Stimulated activated naive CD4-positive, alpha-beta T cell (primary cell): ENCODE data around the gene SORCS2.

Experiments used
- DNase-seq, 6 experiments: peaks; one replicate each; lab custom pipeline; 2025; lab: John Stamatoyannopoulos, UW

SORCS2 gene

GRCh38 chr4:7734651-7735260, 542.4 kb downstream of the SORCS2 start:
- no peak for DNase-seq

GRCh38 chr4:7735395-7735794, 543.1 kb downstream of the SORCS2 start:
- no peak for DNase-seq

- no peak for DNase-seq
Measured at GRCh38 chr4:7735961-7736360, 543.6 kb downstream of the SORCS2 start.

GRCh38 chr4:7736436-7737267, 544.3 kb downstream of the SORCS2 start:
- DNase-seq = no peak

GRCh38 chr4:7737268-7737645, 544.9 kb downstream of the SORCS2 start:
- no peak for DNase-seq

- DNase-seq = no peak
Measured at GRCh38 chr4:7737752-7738457, 545.6 kb downstream of the SORCS2 start.

GRCh38 chr4:7738458-7739076, 546.2 kb downstream of the SORCS2 start:
- peak in 1 of 6 experiments; percentile 6 for DNase-seq

- no peak for DNase-seq
Measured at GRCh38 chr4:7739077-7739917, 547.0 kb downstream of the SORCS2 start.

GRCh38 chr4:7739918-7740865, 547.9 kb downstream of the SORCS2 start:
- DNase-seq = no peak

- no peak for DNase-seq
Measured at GRCh38 chr4:7740866-7741525, 548.7 kb downstream of the SORCS2 start.

GRCh38 chr4:7741946-7742806, 549.8 kb downstream of the SORCS2 start:
- DNase-seq = no peak

GRCh38 chr4:7742807-7743280, 550.5 kb downstream of the SORCS2 start:
- DNase-seq = no peak

GRCh38 chr4:7744142-7744804, 551.9 kb downstream of the SORCS2 start:
- no peak for DNase-seq

GRCh38 chr4:7745301-7745885, 553.1 kb downstream of the SORCS2 start:
- no peak for DNase-seq

- DNase-seq = no peak
Measured at GRCh38 chr4:7746351-7747061, 554.2 kb downstream of the SORCS2 start.

- DNase-seq = no peak
Measured at GRCh38 chr4:7747062-7747385, 554.7 kb downstream of the SORCS2 start.

GRCh38 chr4:7747566-7747965, 555.2 kb downstream of the SORCS2 start:
- no peak for DNase-seq
